NB4 (cell line): ENCODE measurements around the gene WDR70.

ENCODE experiments used
- POLR2A ChIP-seq: IDR thresholded peaks from 2 replicates; pipeline ENCODE4 v1.6.1; 2011; ENCODE audit warnings: mild to moderate bottlenecking; ENCODE audit not compliant: insufficient read length; ENCODE audit errors: extremely low read depth
- TF ChIP-seq, protein P1 (sequence below): IDR thresholded peaks from one replicate; pipeline ENCODE4 v1.5.1; 2012; ENCODE audit warnings: low read depth, low read length

DNA sequence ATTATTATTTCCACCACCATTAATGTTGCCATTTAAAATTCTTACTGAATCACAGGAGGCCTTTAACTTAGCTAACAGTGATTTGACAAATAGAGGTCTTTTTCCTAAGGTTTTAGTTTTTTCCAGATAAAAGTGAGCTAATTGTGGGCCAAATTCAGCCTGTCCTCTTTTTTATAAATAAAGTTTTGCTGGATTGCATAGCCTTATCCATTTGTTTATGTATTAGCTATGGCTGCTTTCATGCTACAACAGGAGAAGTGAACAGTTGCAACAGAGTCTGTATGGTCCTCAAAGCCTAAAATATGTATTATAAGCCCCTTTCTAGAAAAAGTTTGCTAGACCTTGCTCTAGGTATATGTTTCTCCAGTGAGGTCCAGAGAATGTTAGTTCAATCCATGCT, 288.3 kb downstream of the WDR70 start:
- no peak for TF ChIP-seq POLR2A
- TF ChIP-seq, protein P1, sequence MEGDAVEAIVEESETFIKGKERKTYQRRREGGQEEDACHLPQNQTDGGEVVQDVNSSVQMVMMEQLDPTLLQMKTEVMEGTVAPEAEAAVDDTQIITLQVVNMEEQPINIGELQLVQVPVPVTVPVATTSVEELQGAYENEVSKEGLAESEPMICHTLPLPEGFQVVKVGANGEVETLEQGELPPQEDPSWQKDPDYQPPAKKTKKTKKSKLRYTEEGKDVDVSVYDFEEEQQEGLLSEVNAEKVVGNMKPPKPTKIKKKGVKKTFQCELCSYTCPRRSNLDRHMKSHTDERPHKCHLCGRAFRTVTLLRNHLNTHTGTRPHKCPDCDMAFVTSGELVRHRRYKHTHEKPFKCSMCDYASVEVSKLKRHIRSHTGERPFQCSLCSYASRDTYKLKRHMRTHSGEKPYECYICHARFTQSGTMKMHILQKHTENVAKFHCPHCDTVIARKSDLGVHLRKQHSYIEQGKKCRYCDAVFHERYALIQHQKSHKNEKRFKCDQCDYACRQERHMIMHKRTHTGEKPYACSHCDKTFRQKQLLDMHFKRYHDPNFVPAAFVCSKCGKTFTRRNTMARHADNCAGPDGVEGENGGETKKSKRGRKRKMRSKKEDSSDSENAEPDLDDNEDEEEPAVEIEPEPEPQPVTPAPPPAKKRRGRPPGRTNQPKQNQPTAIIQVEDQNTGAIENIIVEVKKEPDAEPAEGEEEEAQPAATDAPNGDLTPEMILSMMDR: no peak
